Posterior vena cava (tissue), 2 donors: Measurements from ENCODE around the gene DHRSX. TPM values are rescaled to one million over a fixed set of nuclear protein-coding genes. Genes with fewer than 3 reads are reported as not detected.
"Not testable (repeated sequence)": the region's sequence is repeated elsewhere in the genome, so short reads cannot be mapped to it uniquely, and the experiment has no call there.

ENCODE experiments used
- DNase-seq: peaks from one replicate; pipeline ENCODE4 v3.0.0-alpha.2; 2020; ENCODE audit warnings: low spot score
- intact Hi-C, 2 donors: fragments of 100-400 bp; cut with DNase I; formaldehyde crosslinking; loops; one replicate each; pipeline versions ENCODE4 v1.14.1 to v1.14.2; 2022 to 2023
- total RNA-seq, 2 donors: library from RNA; stranded (reverse); fragmentation: NEBNext Ultra II Directional; extraction: Animal tissue kit (Norgen Biotek cat#: 25700); gene quantifications; one replicate each; pipeline ENCODE4 v1.2.1, GENCODE V29; 2021
- donor health status: DM: yes; HTN: yes; CAD: no.
- donor health status: DM: yes; HTN: yes; CAD: no.

Gene DHRSX
- total RNA-seq, 2 donors from 2014 or later: 16.0 to 18.9 TPM

DNA sequence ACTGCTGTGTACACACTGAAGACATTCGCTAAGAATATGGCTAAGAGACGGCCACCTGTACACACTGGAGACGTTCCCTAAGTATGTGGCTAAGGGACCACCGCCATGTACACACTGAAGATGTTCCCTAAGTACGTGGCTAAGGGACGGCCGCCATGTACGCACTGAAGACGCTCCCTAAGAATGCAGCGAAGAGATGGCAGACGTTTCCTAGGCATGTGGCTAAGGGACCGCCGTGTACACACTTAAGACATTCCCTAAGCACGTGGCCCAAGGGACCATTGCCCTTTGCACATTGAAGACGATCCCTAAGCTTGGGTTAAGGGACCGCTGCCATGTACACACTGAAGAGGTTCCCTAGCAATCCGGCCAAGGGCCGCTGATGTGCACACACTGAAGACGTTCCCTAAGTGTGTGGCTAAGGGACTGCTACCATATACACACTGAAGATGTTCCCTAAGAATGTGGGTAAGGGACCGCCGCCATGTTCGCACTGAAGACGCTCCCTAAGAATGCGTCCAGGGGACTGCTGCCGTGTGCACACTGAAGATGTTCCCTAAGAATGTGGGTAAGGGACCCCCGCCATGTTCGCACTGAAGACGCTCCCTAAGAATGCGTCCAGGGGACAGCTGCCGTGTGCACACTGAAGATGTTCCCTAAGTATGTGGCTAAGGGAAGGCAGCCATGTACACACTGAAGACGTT lies 36.7 kb downstream of the DHRSX start:
- intact Hi-C loops: no loop called here

GRCh38 chrX:2463481-2463880 lies 37.3 kb downstream of the DHRSX start:
- DNase-seq, intact Hi-C loops: not testable (repeated sequence)

More for the DNA sequence above, 36.7 kb downstream of the DHRSX start:
- DNase-seq: no peak

DNA sequence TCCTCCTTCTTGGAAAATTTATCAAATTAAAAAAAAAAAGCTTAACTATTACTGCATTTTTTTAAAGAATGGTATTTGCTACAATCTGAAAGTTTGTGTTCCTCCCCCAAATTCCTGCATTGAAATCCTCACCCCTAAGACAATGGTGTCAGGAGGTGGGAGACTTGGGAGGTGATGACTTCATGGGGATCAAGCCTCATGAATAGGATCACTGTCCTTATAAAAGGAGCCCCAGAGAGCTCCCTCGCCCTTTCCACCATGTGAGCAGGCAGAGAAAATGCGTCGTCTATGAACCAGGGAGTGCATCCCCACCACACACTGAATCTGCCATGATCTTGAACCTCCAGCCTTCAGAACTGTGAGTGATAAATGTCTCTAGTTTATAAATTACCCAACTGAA lies 38.0 kb downstream of the DHRSX start:
- intact Hi-C loops: no loop called here

GRCh38 chrX:2462074-2462473 lies 38.7 kb downstream of the DHRSX start:
- no peak for DNase-seq
- intact Hi-C loops: no loop called here

More for the DNA sequence above, 38.0 kb downstream of the DHRSX start:
- DNase-seq: no peak

- no peak for DNase-seq
- intact Hi-C loops: no loop called here
Measured at GRCh38 chrX:2461711-2462016, 39.1 kb downstream of the DHRSX start.

GRCh38 chrX:2460821-2461710 lies 39.7 kb downstream of the DHRSX start:
- DNase-seq, intact Hi-C loops: not testable (repeated sequence)

DNA sequence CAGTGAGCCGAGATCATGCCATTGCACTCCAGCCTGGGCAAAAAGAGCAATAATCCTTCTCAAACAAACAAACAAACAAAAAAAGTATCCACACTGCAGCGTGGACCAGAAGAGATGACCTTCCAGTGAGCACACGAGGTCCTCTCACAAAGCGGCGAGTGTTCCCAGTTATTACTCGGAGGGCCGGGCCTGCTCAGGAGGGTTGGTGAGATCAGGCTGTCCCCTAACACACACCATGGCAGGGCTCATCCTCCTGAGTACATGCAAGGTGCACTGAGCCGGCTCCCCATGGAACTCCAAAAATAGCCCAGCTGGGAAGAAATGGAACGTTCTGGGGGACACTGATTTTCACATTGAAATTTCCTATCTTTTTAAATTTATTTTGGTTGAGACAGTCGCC lies 40.7 kb downstream of the DHRSX start:
- intact Hi-C loops, DNase-seq: not testable (repeated sequence)

- no peak for DNase-seq
- intact Hi-C loops: no loop called here
Measured at GRCh38 chrX:2458309-2458708, 42.5 kb downstream of the DHRSX start.

DNA sequence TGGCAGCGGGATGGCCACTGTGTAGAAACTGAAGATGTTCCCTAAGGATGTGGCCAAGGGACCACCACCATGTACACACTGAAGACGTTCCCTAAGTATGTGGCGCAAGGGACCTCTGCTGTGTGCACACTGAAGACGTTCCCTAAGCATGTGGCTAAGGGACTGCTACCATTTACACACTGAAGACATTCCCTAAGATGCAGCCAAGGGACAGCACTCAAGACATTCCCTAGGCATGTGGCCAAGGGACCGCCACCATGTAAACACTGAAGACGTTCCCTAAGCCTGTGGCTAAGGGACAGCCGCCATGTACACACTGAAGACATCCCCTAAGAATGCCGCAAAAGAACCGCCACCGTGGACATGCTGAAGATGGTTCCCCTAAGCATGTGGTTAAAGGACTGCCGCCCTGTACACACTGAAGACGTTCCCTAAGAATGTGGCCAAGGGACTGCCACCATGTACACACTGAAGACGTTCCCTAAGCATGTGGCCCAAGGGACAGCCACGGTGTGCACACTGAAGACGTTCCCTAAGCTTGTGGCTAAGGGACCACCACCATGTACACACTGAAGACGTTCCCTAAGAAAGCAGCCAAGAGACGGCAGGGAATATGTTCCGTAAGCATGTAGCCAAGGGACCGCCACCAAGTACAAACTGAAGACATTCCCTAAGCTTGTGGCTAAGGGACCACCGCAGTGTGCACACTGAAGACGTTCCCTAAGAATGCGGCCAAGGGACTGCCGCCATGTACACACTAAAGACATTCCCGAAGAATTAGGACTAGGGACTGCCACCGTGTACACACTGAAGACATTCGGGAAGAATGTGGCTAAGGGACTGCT lies 43.3 kb downstream of the DHRSX start:
- peak; percentile 11 for DNase-seq
- intact Hi-C loops: no loop called here

GRCh38 chrX:2456091-2456490 lies 44.7 kb downstream of the DHRSX start:
- DNase-seq: peak; percentile 3
- intact Hi-C loops: not testable (repeated sequence)

DNA sequence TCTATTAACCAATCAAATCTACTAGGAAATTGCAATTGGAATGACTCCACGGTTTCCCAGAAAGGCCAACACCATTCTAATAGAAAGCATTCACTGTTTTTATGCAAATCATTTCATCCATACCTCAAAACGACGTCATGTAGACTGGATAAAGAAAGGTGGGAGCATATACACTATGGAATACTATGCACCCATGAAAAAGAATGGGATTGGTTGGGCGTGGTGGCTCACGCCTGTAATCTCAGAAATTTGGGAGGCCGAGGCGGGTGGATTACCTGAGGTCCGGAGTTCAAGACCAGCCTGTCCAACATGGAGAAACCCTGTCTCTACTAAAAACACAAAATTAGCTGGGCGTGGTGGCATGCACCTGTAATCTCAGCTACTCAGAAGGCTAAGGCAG lies 46.2 kb downstream of the DHRSX start:
- DNase-seq: peak; percentile 38
- intact Hi-C loops: not testable (repeated sequence)

GRCh38 chrX:2452799-2453198 lies 48.0 kb downstream of the DHRSX start:
- no peak for DNase-seq
- intact Hi-C loops: no loop called here

- peak; percentile 71 for DNase-seq
- intact Hi-C loops: no loop called here
Measured at GRCh38 chrX:2452317-2452784, 48.4 kb downstream of the DHRSX start.

- intact Hi-C loops: no loop called here
- DNase-seq: peak; percentile 37
Measured at GRCh38 chrX:2451501-2452316, 49.1 kb downstream of the DHRSX start.

- no peak for DNase-seq
- intact Hi-C loops: no loop called here
Measured at GRCh38 chrX:2450681-2451080, 50.1 kb downstream of the DHRSX start.

- DNase-seq: peak; percentile 73
- intact Hi-C loops: no loop called here
Measured at GRCh38 chrX:2449135-2449886, 51.5 kb downstream of the DHRSX start.

DNA sequence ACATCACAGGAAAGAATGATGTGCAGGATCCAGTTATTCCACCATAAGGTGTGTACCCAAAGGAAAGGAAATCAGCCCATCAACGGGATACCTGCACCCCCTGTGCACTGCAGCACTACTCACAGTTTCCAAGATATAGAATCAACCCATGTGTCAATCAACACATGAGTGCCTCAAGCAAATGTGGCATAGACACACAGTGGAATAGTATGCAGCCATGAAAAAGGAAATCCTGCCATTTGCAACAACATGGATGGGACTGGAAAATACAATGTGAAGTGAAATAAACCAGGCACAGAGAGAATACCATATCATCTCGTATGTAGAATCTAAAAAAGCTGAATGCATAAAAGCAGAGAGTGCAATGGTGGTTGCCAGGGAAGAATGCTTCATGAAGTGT lies 53.3 kb downstream of the DHRSX start:
- no peak for DNase-seq
- intact Hi-C loops: no loop called here

- intact Hi-C loops: no loop called here
- peak; percentile 40 for DNase-seq
Measured at GRCh38 chrX:2446815-2447214, 54.0 kb downstream of the DHRSX start.
